PC-9 (cell line): ENCODE data around the gene DCHS1.

Source experiments
- CTCF ChIP-seq: fragments of 200-600 bp; sonication (generic); conservative IDR thresholded peaks from 2 replicates; pipeline ENCODE4 v1.6.1; 2017; ENCODE audit warnings: mixed run types, antibody characterized with exemption, mild to moderate bottlenecking, moderate library complexity
- EZH2 ChIP-seq: fragments of 200-600 bp; sonication (generic); IDR thresholded peaks from 2 replicates; pipeline ENCODE4 v1.8.0; 2017; ENCODE audit warnings: antibody characterized with exemption, low read depth

DNA sequence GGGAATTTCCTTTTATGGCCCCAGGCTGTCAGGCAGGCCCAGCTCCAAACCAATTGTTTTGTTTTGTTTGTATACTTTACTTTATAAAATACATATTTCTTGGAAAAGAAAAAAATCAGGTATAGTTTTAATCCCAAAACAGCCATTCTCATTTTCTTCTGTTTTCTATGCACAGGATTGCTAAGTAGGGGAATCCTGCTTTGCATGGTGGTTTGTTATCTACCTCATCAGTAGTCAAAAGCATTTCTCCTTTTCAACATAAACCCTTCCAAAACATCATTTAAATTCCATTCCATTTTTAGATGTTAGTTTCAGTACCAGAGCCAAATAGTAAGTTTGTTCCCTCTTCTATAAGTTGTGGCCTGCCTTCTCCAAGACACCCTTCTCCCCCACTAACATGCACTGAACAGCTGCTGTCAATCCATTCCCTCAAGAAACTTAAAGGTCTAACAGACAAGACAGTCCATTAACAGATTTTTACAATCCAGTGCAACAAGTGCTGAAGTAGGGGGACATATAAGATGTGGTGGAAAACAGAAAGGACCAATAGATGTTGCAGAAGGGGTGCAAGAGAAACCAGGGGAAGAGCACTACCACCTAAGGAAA lies 48.3 kb downstream of the DCHS1 start:
- TF ChIP-seq CTCF: no peak
- no peak for TF ChIP-seq EZH2
